ENCODE data around the gene MTURN.

Gene MTURN

DNA sequence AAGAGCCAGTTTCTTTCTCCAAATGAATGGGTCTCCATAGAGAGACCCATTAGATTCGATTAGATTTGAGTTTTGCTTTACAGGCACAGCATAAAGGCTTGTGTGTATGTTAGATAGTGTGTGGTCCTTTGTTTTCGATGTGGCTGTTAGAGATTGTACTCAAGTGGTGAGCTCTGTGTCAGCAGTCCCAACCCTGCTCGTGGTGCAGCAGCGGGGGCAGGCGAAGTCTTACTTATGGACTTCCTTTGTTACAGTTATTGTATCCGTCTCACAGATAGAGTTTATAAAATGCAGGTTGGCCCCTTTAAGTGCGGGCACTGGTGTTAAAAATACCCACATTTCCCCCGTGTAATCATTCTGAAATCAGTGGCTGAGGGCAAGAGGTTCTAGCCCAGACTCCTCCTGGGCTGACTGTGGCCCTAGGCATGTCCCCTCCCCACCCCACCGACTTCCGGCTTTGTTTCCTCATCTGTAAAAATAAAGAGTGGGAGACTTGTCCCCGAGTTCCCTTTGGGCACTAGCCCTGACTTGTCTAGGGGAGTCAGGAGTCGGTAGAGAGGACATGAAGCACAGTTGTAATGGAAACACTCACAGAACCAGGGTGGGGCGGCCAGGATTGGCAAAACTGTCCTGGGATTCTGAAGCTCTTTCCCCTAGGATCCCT, 28.6 kb downstream of the MTURN start:
- Histone ChIP-seq H3K36me3 (ENCODE audit: control insufficient read depth, insufficient read depth, low read length, severe bottlenecking) (peaks cover 46% of the 10 kb centered on the region), H3K4me3 (ENCODE audit: low read length) (no peak overlapping the region), H3K9me3 (ENCODE audit: control insufficient read depth, low read length) (no peaks in the 10 kb centered on the region), H3K9ac (ENCODE audit: low read length) (no peak overlapping the region), H3K4me1 (ENCODE audit: control insufficient read depth, insufficient read depth, low read length) (peaks cover 49% of the 10 kb centered on the region), H3K27me3 (replicated peaks; ENCODE audit: control insufficient read depth, insufficient read depth, low read length) (no peaks in the 10 kb centered on the region)
- DNase-seq (ENCODE audit: low read depth) = peak; percentile 14

DNA sequence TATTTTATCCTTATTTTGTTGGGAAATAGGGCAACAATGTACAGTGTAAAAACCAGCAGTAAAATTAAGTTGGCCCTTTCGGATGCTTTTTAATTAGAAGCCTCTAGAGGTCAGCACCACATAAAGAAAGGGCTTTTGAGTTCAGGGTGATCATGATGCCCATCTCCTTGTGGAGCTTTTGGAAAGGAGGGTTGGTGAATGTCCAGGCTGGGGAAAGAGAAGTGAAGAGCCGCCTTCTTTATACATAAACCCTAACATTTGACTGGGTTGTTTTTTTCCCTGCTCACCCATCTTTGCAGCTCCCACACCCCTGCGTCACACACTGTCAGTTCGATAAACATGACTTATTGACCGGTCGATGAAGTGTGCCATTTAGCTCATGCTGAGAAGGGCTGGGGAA, 29.8 kb downstream of the MTURN start:
- H3K4me3 ChIP-seq (ENCODE audit: low read length) = no peak overlapping the region
- no peaks in the 10 kb centered on the region for H3K9me3 ChIP-seq (ENCODE audit: control insufficient read depth, low read length)
- H3K9ac ChIP-seq (ENCODE audit: low read length) = no peak overlapping the region
- peak; percentile 75 for DNase-seq (ENCODE audit: low read depth)
- peaks cover 34% of the 10 kb centered on the region for H3K36me3 ChIP-seq (ENCODE audit: control insufficient read depth, insufficient read depth, low read length, severe bottlenecking)
- no peaks in the 10 kb centered on the region for H3K27me3 ChIP-seq (replicated peaks; ENCODE audit: control insufficient read depth, insufficient read depth, low read length)
- H3K4me1 ChIP-seq (ENCODE audit: control insufficient read depth, insufficient read depth, low read length) = peaks cover 52% of the 10 kb centered on the region

DNA sequence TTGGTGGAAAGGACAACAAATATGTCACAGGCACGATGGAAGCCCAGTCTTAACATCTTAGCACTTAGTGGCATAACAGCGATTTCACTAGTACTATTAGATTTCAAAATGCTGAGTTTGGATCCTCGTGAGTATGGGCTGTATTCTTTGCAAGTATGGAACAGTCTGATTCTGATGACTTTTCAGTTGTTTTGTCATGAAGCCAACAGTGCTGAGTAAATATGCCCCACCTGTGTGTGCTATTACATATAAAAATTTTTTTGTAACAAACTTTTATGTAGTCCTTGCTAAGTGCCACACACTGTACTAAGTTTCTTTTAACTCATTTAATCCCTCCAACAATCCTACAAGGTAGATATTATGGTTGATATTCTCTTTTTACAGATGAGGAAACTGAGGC, 30.8 kb downstream of the MTURN start:
- Histone ChIP-seq H3K27me3 (replicated peaks; ENCODE audit: control insufficient read depth, insufficient read depth, low read length) (no peaks in the 10 kb centered on the region), H3K4me3 (ENCODE audit: low read length) (no peak overlapping the region), H3K9ac (ENCODE audit: low read length) (no peak overlapping the region), H3K36me3 (ENCODE audit: control insufficient read depth, insufficient read depth, low read length, severe bottlenecking) (peaks cover 24% of the 10 kb centered on the region), H3K9me3 (ENCODE audit: control insufficient read depth, low read length) (no peaks in the 10 kb centered on the region), H3K4me1 (ENCODE audit: control insufficient read depth, insufficient read depth, low read length) (peaks cover 52% of the 10 kb centered on the region)
- no peak for DNase-seq (ENCODE audit: low read depth)

DNA sequence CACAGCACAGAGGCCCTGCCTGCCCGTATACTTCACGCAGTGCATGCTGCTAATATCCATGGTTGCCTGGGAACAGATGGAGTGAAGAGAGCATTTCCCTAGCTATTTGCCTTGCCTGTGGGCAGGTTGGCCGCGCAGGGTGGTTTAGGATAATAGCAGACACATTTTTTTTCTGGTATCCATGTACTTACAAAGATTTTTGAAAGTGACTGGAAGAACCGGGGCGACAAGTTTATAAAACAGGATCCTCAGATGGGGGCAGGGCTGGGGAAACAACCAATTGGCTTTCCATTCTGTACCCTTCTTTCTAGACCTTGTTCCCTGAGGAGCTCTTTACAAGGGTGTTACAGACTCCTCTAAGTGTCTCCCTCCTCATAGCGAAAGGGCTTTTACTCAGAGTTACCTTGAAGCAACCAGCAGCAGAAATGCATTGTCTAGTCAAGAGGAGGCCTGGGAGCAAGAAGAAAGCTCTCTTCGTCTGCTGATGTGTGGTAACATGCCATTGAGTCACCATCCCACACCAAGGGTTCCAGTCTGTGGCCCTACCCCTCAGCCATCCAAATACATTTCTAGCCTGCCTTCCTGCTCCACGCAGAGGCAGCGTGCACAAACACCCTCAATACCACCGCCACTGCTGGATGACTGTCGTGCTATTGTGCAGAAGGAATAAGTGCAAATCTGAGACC, 31.5 kb downstream of the MTURN start:
- Histone ChIP-seq H3K9ac (ENCODE audit: low read length) (no peak overlapping the region), H3K4me3 (ENCODE audit: low read length) (no peak overlapping the region), H3K4me1 (ENCODE audit: control insufficient read depth, insufficient read depth, low read length) (peaks cover 57% of the 10 kb centered on the region), H3K27me3 (replicated peaks; ENCODE audit: control insufficient read depth, insufficient read depth, low read length) (no peaks in the 10 kb centered on the region), H3K9me3 (ENCODE audit: control insufficient read depth, low read length) (no peaks in the 10 kb centered on the region), H3K36me3 (ENCODE audit: control insufficient read depth, insufficient read depth, low read length, severe bottlenecking) (peaks cover 17% of the 10 kb centered on the region)
- no peak for DNase-seq (ENCODE audit: low read depth)

DNA sequence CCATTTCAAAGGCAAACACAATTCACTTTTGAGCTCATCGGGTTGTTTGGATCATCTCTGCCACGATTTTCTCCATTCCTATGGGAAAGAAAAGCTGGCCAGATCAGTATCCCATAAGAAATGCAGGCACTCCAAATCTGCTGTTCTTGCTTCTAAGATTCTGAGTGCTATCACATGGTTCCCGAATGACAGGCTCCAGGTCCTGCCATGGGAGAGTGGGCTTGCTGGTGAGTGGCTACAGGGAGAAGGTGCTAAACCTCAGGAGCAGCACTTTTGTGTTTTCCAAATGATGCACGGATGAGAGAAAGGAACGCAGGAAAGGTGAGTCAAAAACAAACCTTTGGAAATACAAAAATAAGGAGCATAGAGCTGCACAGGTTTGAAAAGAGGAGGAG, 32.1 kb downstream of the MTURN start:
- no peaks in the 10 kb centered on the region for H3K27me3 ChIP-seq (replicated peaks; ENCODE audit: control insufficient read depth, insufficient read depth, low read length)
- peaks cover 62% of the 10 kb centered on the region for H3K4me1 ChIP-seq (ENCODE audit: control insufficient read depth, insufficient read depth, low read length)
- DNase-seq (ENCODE audit: low read depth) = no peak
- peaks cover 15% of the 10 kb centered on the region for H3K36me3 ChIP-seq (ENCODE audit: control insufficient read depth, insufficient read depth, low read length, severe bottlenecking)
- no peak overlapping the region for H3K9ac ChIP-seq (ENCODE audit: low read length)
- no peaks in the 10 kb centered on the region for H3K9me3 ChIP-seq (ENCODE audit: control insufficient read depth, low read length)
- H3K4me3 ChIP-seq (ENCODE audit: low read length) = no peak overlapping the region

DNA sequence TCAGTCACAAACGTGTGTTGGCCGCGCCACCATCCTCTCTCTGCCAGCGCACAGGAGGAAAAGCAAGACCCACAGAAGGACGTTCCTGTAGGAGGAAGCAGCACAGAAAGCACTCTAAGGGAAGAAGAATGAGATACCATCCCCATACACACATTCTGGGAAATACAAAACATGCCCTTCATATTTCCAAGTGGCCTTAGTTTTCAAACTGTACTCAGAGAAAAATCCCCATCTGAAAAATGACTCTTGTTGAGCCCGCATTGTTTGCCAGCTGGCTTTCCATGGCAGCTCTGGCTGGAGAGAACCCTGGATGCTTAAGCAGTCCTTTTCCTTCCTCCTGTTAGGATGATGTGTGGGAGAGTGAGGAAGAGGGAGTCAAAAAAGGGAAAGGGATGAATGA, 33.1 kb downstream of the MTURN start:
- H3K27me3 ChIP-seq (replicated peaks; ENCODE audit: control insufficient read depth, insufficient read depth, low read length) = no peaks in the 10 kb centered on the region
- H3K4me1 ChIP-seq (ENCODE audit: control insufficient read depth, insufficient read depth, low read length) = peaks cover 62% of the 10 kb centered on the region
- no peak overlapping the region for H3K9ac ChIP-seq (ENCODE audit: low read length)
- H3K36me3 ChIP-seq (ENCODE audit: control insufficient read depth, insufficient read depth, low read length, severe bottlenecking) = peaks cover 15% of the 10 kb centered on the region
- no peak overlapping the region for H3K4me3 ChIP-seq (ENCODE audit: low read length)
- H3K9me3 ChIP-seq (ENCODE audit: control insufficient read depth, low read length) = no peaks in the 10 kb centered on the region
- no peak for DNase-seq (ENCODE audit: low read depth)

DNA sequence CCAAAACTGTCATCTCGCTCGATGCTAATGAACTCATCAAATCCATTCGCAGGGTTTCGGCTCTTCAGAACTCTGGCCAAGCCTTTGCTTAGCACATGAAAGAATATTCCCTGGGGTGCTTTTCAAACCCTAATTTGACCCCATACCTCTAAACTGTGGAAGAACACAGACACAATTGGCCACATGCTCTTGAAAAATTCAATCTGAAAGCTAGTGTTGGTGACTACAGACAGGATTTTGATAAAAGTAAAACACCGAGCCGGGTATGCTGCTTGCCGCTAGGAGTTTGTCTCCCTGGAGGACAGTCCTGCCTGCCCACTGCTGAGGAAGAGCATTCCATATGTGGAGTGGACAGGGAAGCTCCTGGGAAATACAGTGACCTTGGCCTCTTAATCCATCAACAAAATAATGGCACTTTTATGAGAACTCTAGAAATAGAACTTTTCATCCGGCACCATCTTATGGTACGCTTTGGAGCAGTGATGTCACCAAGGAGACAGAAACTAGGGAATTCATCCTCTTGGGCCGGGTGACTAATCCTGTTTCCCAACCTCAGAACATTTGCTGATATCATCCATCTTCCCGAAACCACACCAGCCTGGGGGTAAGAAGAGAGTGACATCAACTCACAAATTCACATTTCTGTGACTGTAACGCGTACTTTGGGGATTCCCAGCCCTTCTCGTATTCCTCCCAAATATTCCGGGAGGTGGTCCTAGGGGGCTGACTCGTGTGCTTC, 34.2 kb downstream of the MTURN start:
- Histone ChIP-seq H3K27me3 (replicated peaks; ENCODE audit: control insufficient read depth, insufficient read depth, low read length) (no peaks in the 10 kb centered on the region), H3K9me3 (ENCODE audit: control insufficient read depth, low read length) (no peaks in the 10 kb centered on the region), H3K9ac (ENCODE audit: low read length) (no peak overlapping the region), H3K4me3 (ENCODE audit: low read length) (peak overlapping the region; percentile 31), H3K36me3 (ENCODE audit: control insufficient read depth, insufficient read depth, low read length, severe bottlenecking) (peaks cover 15% of the 10 kb centered on the region), H3K4me1 (ENCODE audit: control insufficient read depth, insufficient read depth, low read length) (peaks cover 62% of the 10 kb centered on the region)
- peak; percentile 93 for DNase-seq (ENCODE audit: low read depth)

DNA sequence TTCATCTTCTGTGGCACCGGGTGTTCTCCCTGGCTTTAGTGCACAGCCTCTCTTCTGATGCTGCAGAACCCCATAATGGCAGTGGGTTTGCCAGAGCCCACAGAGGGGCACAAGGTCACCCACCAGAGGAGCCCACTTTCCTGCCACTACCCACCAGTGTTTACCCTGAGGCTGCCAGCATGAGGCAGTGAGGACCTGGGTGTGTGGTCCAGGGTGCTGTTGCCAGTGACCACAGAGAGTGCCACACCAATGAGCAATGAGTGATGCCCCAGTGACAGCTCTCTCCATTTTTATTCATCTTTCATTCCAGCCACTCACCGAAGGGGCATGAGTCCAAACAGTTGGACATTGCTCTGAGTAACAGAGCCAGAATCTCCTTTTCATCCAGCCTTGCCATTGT, 34.8 kb downstream of the MTURN start:
- H3K4me3 ChIP-seq (ENCODE audit: low read length) = peak overlapping the region; percentile 17
- H3K9me3 ChIP-seq (ENCODE audit: control insufficient read depth, low read length) = no peaks in the 10 kb centered on the region
- no peaks in the 10 kb centered on the region for H3K27me3 ChIP-seq (replicated peaks; ENCODE audit: control insufficient read depth, insufficient read depth, low read length)
- peaks cover 15% of the 10 kb centered on the region for H3K36me3 ChIP-seq (ENCODE audit: control insufficient read depth, insufficient read depth, low read length, severe bottlenecking)
- no peak overlapping the region for H3K9ac ChIP-seq (ENCODE audit: low read length)
- H3K4me1 ChIP-seq (ENCODE audit: control insufficient read depth, insufficient read depth, low read length) = peaks cover 62% of the 10 kb centered on the region
- DNase-seq (ENCODE audit: low read depth) = peak; percentile 30

DNA sequence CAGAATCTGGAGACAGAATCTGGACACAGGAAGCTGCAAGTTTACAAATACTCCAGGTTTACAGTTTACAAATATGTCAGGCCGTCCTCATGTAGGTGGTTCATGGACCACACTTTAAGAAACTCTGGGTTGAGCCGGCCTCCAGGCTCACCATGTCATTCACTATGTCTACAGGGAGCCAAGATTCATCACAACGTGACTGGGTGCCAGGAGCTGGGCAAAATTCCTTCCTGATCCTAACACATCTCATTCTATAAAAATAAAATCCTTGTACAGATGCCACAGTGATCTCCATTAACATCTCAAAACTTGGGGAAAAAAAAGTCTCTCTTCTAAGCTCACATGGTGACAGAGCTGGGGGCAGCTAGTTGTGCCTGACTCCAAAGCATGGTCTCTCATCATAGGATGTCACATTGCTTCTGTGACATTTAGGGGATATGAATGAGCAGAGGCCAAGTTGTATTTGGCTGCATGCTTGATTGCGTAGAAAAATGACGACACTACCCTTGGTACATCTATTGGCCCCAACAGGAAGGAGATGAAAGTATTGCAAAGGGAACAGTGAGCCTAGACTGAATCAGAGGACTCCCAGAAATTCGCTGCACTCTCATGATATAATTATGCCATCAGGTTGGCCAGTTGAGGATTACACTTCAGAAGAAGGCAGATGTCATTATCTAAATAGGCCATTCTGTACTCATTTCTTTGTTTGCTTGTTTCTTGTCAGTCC, 35.9 kb downstream of the MTURN start:
- DNase-seq (ENCODE audit: low read depth) = no peak
- H3K27me3 ChIP-seq (replicated peaks; ENCODE audit: control insufficient read depth, insufficient read depth, low read length) = no peaks in the 10 kb centered on the region
- H3K9ac ChIP-seq (ENCODE audit: low read length) = no peak overlapping the region
- H3K9me3 ChIP-seq (ENCODE audit: control insufficient read depth, low read length) = no peaks in the 10 kb centered on the region
- no peak overlapping the region for H3K4me3 ChIP-seq (ENCODE audit: low read length)
- H3K36me3 ChIP-seq (ENCODE audit: control insufficient read depth, insufficient read depth, low read length, severe bottlenecking) = peaks cover 15% of the 10 kb centered on the region
- H3K4me1 ChIP-seq (ENCODE audit: control insufficient read depth, insufficient read depth, low read length) = peaks cover 71% of the 10 kb centered on the region

DNA sequence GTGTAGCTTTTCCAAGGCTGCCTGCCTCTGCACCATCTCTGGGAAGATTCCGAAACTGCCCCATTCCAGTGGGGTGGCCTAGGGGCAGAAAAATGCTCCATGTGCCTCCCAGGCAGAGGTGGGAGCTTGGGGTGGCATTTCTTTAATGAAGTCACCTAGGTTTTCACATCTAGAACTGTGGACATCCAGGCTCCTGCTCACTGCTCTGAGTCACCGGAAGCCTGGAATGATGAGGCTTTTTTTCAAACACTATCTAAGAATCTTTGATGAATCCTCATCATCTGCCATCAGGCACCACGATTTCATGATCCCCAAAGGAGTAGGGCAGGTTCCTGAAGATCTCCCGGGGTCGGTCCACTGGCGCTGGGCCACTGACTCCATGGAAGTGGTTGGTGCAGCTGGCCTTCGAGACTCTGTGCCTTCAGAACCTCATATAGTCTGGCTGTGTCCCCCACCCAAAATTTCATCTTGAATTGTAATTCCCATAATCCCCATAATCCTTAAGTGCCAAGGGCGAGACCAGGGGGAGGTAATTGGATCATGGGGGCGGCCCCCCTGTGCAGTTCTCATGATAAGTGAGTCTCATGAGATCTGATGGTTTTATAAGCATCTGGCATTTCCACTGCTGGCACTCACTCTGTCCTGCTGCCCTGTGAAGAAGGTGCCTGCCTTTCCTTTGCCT, 37.1 kb downstream of the MTURN start:
- Histone ChIP-seq H3K4me1 (ENCODE audit: control insufficient read depth, insufficient read depth, low read length) (peaks cover 74% of the 10 kb centered on the region), H3K4me3 (ENCODE audit: low read length) (no peak overlapping the region), H3K36me3 (ENCODE audit: control insufficient read depth, insufficient read depth, low read length, severe bottlenecking) (peaks cover 2% of the 10 kb centered on the region), H3K27me3 (replicated peaks; ENCODE audit: control insufficient read depth, insufficient read depth, low read length) (no peaks in the 10 kb centered on the region), H3K9ac (ENCODE audit: low read length) (no peak overlapping the region), H3K9me3 (ENCODE audit: control insufficient read depth, low read length) (no peaks in the 10 kb centered on the region)
- DNase-seq (ENCODE audit: low read depth) = peak; percentile 38
